Measurements from ENCODE around the gene WWC2. TPM values are rescaled to one million over a fixed set of nuclear protein-coding genes. Genes with fewer than 3 reads are reported as not detected.
"Not testable (repeated sequence)": the region's sequence is repeated elsewhere in the genome, so short reads cannot be mapped to it uniquely, and the experiment has no call there.

WWC2 gene
- total RNA-seq, 1 donor from 2014 or later, result 0.47 TPM

GRCh38 chr4:183321079-183321478 is 222.0 kb downstream of the WWC2 start:
- H3K4me3 Mint-ChIP-seq, result no peak overlapping the region
- ChIA-PET POLR2A (no interaction called here), CTCF (interaction anchor here (0.7 kb wide), 1 partner anchor 13 kb away, joined by 3 read pairs; no protein-coding TSS in a partner anchor)

GRCh38 chr4:183321516-183321915 is 222.5 kb downstream of the WWC2 start:
- DNase-seq (no peak), ATAC-seq (ENCODE audit: low read depth) (no peak)
- no peak overlapping the region for H3K27ac Mint-ChIP-seq
- no peaks in the 10 kb centered on the region for H3K4me1 Mint-ChIP-seq
- intact Hi-C loops (cut with micrococcal nuclease), result no loop called here
- no peaks in the 10 kb centered on the region for H3K36me3 Mint-ChIP-seq (ENCODE audit: low read depth)
- no peak overlapping the region for H3K4me3 Mint-ChIP-seq
- ChIA-PET CTCF (interaction anchor here (0.7 kb wide), 1 partner anchor 12 kb away, joined by 3 read pairs; no protein-coding TSS in a partner anchor), POLR2A (no interaction called here)
- no peak for TF ChIP-seq CTCF (IDR thresholded peaks at IDR 0.05)
- H3K9me3 Mint-ChIP-seq, result no peaks in the 10 kb centered on the region
- peaks cover 3% of the 10 kb centered on the region for H3K27me3 Mint-ChIP-seq

More at GRCh38 chr4:183321079-183321478, 222.0 kb downstream of the WWC2 start:
- Mint-ChIP-seq H3K27ac (no peak overlapping the region), H3K36me3 (ENCODE audit: low read depth) (no peaks in the 10 kb centered on the region), H3K27me3 (peaks cover 3% of the 10 kb centered on the region), H3K9me3 (no peaks in the 10 kb centered on the region), H3K4me1 (no peaks in the 10 kb centered on the region)
- TF ChIP-seq CTCF (IDR thresholded peaks at IDR 0.05), result no peak
- intact Hi-C loops (cut with micrococcal nuclease), result no loop called here
- no peak for ATAC-seq (ENCODE audit: low read depth)
- DNase-seq, result no peak

GRCh38 chr4:183322326-183322725 is 223.3 kb downstream of the WWC2 start, which contains the start of gene CLDN24:
CLDN24 (minus strand) TSS chr4:183322426; CDS start chr4:183322426, 0 bp downstream.
- ATAC-seq (ENCODE audit: low read depth) (no peak), DNase-seq (no peak)
- ChIA-PET POLR2A (no interaction called here), CTCF (no interaction called here)
- peaks cover 3% of the 10 kb centered on the region for H3K27me3 Mint-ChIP-seq
- H3K27ac Mint-ChIP-seq, result no peak within 1 kb of the TSS
- intact Hi-C loops (cut with micrococcal nuclease), result no loop called here
- H3K36me3 Mint-ChIP-seq (ENCODE audit: low read depth), result no peaks in the 10 kb centered on the region
- TF ChIP-seq CTCF (IDR thresholded peaks at IDR 0.05), result no peak
- H3K4me1 Mint-ChIP-seq, result no peaks in the 10 kb centered on the region
- H3K4me3 Mint-ChIP-seq, result no peak within 1 kb of the TSS
- no peaks in the 10 kb centered on the region for H3K9me3 Mint-ChIP-seq

GRCh38 chr4:183323295-183323694 is 224.2 kb downstream of the WWC2 start:
- ChIA-PET CTCF (no interaction called here), POLR2A (no interaction called here)
- intact Hi-C loops (cut with micrococcal nuclease), result no loop called here
- no peaks in the 10 kb centered on the region for H3K9me3 Mint-ChIP-seq
- H3K27ac Mint-ChIP-seq, result no peak overlapping the region
- DNase-seq (no peak), ATAC-seq (ENCODE audit: low read depth) (no peak)
- H3K4me1 Mint-ChIP-seq, result no peaks in the 10 kb centered on the region
- no peak for TF ChIP-seq CTCF (IDR thresholded peaks at IDR 0.05)
- H3K4me3 Mint-ChIP-seq, result no peak overlapping the region
- peaks cover 3% of the 10 kb centered on the region for H3K27me3 Mint-ChIP-seq
- no peaks in the 10 kb centered on the region for H3K36me3 Mint-ChIP-seq (ENCODE audit: low read depth)

GRCh38 chr4:183324056-183324455 is 225.0 kb downstream of the WWC2 start:
- H3K4me1 Mint-ChIP-seq; CTCF ChIA-PET; POLR2A ChIA-PET; H3K36me3 Mint-ChIP-seq (ENCODE audit: low read depth); ATAC-seq (ENCODE audit: low read depth); intact Hi-C loops (cut with micrococcal nuclease); DNase-seq; H3K27me3 Mint-ChIP-seq; H3K9me3 Mint-ChIP-seq; H3K4me3 Mint-ChIP-seq; H3K27ac Mint-ChIP-seq: not testable (repeated sequence)

GRCh38 chr4:183324619-183325018 is 225.6 kb downstream of the WWC2 start:
- peaks cover 3% of the 10 kb centered on the region for H3K27me3 Mint-ChIP-seq
- ChIA-PET POLR2A (no interaction called here), CTCF (no interaction called here)
- ATAC-seq (ENCODE audit: low read depth) (no peak), DNase-seq (no peak)
- H3K36me3 Mint-ChIP-seq (ENCODE audit: low read depth), result no peaks in the 10 kb centered on the region
- intact Hi-C loops (cut with micrococcal nuclease), result no loop called here
- H3K4me3 Mint-ChIP-seq, result no peak overlapping the region
- H3K4me1 Mint-ChIP-seq, result no peaks in the 10 kb centered on the region
- H3K9me3 Mint-ChIP-seq, result no peaks in the 10 kb centered on the region
- TF ChIP-seq CTCF (IDR thresholded peaks at IDR 0.05), result no peak
- no peak overlapping the region for H3K27ac Mint-ChIP-seq

- H3K4me3 Mint-ChIP-seq; H3K36me3 Mint-ChIP-seq (ENCODE audit: low read depth); H3K4me1 Mint-ChIP-seq; intact Hi-C loops (cut with micrococcal nuclease); H3K27ac Mint-ChIP-seq; H3K9me3 Mint-ChIP-seq; ATAC-seq (ENCODE audit: low read depth); CTCF ChIA-PET; POLR2A ChIA-PET; DNase-seq; H3K27me3 Mint-ChIP-seq: not testable (repeated sequence)
Observed at GRCh38 chr4:183326387-183326786, 227.3 kb downstream of the WWC2 start.
